ENCODE data around the gene CALR.
"Not testable (repeated sequence)": the region's sequence is repeated elsewhere in the genome, so short reads cannot be mapped to it uniquely, and the experiment has no call there.

CALR gene

GRCh38 chr19:12937927-12938778 lies at the start of gene CALR:
Gene CALR (plus strand): TSS chr19:12938609. CDS start chr19:12938680, 71 bp downstream.
- DNase-seq, result peak; percentile 99

- DNase-seq, result not testable (repeated sequence)
Observed at GRCh38 chr19:12890299-12890786, 48.1 kb upstream of the CALR start.

- peak; percentile 93 for DNase-seq
Observed at GRCh38 chr19:12890787-12891552, 47.4 kb upstream of the CALR start, which contains the start of gene GCDH. Gene GCDH (plus strand): TSS chr19:12891160. CDS start chr19:12891305, 145 bp downstream.

DNA sequence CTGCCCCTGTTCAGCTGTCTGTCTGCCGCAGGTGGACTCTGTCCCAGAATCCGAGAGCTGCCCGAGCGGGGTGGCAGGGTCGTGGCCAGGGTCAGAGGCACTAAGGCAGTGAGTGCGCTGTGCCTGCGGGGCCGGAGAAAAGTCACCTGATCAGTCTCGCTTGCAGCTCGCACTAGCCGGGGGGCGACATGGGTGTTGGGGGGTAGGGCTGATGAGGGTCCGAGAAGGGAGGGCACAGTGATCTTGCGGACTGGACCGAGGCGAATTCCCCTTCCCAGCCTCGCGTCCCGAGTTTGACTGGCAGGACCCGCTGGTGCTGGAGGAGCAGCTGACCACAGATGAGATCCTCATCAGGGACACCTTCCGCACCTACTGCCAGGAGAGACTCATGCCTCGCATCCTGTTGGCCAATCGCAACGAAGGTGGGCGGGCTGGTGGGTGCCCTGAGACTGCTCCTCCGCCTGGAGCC lies 46.8 kb upstream of the CALR start:
- DNase-seq, result no peak

GRCh38 chr19:12893582-12893981 lies 44.8 kb upstream of the CALR start:
- no peak for DNase-seq

DNA sequence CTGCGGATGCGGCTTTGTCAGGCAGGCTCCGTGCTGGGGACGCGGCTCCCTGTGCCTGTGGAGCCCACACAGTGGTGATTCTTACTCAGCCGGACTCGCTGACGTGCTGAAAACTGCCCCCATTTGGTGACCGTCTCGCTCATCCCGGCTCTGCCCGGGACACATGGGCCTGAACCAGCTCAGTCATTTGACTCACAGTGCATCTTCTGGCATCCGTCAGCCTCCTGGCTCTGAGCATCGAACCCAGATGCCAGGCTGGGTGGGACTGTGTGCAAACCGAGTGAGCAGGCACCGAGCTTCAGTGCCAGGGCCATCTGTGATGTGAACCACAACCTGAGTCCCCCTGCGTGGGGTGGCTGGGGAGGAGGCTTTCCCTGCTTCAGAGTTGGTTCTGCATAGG lies 41.9 kb upstream of the CALR start:
- no peak for DNase-seq

GRCh38 chr19:12899891-12900518 lies 38.4 kb upstream of the CALR start:
- no peak for DNase-seq

DNA sequence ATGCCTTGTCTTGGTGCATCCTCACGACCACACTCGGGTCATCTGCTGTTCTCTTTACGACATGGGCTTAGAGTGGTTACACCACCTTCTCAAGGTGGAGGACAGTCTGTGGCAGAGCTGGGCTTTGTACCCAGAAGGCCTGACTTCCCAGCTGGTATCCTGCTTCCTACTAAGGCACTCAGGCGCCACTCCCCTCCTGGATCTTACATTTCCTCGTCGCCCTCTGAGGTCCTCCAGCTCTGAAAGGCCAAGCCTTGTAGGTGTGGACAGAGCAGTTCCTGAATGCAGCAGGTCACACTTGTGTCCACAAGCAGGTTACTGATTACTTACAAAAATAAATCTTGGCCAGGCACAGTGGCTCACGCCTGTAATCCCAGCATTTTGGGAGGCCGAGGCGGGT lies 31.2 kb upstream of the CALR start:
- DNase-seq, result no peak

DNA sequence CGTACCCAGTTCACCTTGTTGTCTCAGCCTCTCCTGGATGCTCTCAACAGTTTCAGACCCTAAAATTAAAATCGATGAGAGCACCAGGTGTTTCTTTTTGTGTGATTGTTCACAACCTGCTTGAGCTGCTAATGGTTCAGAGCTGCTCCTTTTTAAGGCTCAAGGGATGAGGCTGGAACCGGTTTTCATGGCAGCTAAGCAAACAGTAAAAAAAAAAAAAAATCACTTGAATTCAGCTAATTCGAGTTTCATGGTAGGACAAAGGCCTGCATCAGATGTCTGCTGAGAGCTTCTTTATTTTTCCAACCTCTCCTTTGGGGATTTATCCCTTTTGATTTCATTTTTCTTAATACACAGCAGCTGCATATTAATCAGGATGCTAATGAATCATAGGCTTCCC lies 25.8 kb upstream of the CALR start:
- no peak for DNase-seq

- DNase-seq, result no peak
Observed at GRCh38 chr19:12913011-12913561, 25.3 kb upstream of the CALR start.

- DNase-seq, result peak; percentile 38
Observed at GRCh38 chr19:12913851-12914690, 24.3 kb upstream of the CALR start.

DNA sequence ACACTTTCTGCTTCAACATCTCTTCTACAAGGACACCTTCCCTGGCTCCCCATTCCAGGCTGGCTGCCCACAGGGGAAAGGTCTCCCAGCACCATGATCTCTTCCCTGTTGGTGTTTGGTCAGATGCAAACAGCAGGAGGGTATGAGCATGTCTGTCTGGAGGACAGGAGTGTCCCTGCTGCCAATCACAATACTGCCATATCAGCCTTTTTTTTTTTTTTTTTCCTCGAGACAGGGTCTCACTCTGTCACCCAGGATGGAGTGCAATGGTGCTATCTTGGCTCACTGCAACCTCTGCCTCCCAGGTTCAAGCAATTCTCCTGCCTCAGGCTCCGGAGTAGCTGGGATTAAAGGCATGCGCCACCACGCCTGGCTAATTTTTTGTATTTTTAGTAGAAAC lies 22.5 kb upstream of the CALR start:
- not testable (repeated sequence) for DNase-seq

GRCh38 chr19:12918253-12918652 lies 20.2 kb upstream of the CALR start:
- DNase-seq, result no peak

DNA sequence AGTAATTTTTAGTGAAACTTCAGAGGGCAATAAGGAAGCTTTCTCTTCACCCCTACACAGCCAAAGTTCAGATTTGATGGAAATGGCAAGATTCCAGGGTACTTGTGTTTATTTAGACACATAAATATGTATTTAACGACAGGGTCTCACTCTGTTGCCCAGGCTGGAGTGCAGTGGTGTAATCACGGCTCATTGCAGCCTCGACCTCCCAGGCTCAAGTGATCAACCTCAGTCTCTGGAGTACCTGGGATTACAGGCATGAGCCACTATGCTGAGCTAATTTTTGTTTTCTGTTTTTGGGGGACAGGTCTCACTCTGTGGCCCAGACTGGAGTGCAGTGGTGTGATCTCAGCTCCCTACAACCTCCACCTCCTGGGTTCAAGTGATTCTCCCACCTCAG lies 17.4 kb upstream of the CALR start:
- DNase-seq, result no peak

- DNase-seq, result no peak
Observed at GRCh38 chr19:12922959-12923358, 15.4 kb upstream of the CALR start.

DNA sequence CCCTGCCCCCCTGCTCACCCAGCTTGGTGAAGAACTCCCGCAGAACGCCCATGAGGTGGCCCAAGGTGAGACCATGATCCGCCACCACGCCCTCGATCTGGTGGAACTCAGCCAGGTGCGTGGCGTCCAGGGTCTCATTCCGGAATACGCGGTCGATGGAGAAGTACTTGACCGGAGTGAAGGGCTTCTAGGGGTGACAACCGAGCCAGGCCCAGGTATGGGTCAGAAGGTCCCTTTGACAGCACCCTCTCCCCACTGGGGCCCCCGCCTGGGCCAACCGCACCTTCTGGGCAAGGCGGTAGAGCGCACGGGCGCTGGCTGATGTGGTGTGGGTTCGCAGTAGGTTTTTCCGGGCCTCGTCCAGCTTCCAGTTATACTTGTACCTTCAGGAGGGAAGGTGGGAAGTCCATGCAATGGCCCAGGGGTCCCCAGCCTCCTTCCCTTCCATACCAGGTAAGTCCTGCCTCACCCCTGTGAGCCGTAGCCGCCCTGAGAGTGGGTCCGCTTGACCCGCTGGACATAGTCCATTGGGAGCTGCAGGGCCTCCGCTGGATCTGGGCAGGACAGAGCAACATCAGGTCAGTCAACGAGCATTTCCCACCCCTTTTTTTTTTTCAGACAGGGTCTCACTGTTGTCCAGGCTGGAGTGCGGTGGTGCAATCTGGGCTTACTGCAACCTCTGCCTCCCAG lies 13.6 kb upstream of the CALR start:
- DNase-seq, result no peak

GRCh38 chr19:12930002-12930645 lies 8.3 kb upstream of the CALR start:
- DNase-seq, result no peak

- no peak for DNase-seq
Observed at GRCh38 chr19:12932392-12933286, 5.8 kb upstream of the CALR start.

- peak; percentile 75 for DNase-seq
Observed at GRCh38 chr19:12933287-12934072, 4.9 kb upstream of the CALR start, which contains the start of gene FARSA. Gene FARSA (minus strand): TSS chr19:12933711. CDS start chr19:12933696, 15 bp downstream.
